ENCODE data around the gene FRMD4A. TPM values are rescaled to one million over a fixed set of nuclear protein-coding genes. Genes with fewer than 3 reads are reported as not detected.

FRMD4A gene
- total RNA-seq, 5 donors from 2014 or later (not counting 1 experiment from before 2014, with no cell fraction given) = 1.3 to 1.8 (median 1.4) TPM

DNA sequence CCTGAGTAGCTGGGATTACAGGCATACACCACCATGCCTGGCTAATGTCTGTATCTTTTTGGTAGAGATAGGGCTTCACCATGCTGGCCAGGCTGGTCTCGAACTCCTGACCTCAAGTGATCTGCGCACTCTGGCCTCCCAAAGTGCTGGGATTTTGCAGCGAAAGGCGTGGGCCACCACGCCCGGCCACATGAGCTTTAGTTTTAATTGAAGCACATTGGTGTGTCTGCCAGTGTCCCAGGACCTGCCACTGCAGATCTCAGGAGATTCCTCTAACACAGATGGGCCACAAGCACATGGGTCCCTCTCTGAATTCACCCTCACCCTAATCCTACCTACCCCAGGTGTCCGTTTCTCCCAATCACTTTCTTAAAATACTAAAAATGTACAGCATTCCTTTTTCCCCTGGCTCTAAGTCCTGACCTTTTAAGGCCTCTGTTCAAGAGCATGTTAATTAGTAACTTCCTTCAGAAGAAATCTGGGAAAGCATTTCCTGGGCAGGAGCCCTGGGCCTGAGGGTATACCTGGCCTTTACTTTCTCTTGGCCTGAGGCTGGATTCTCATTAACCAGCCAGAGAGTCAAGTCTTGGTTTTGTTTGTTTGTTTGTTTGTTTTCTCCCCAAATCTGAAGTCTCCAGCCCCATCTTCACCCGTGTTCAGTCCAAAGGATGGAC, 661.4 kb downstream of the FRMD4A start:
- ChIA-PET POLR2A (no interaction called here), CTCF (no interaction called here)
- Histone ChIP-seq H3K4me3 (ENCODE audit: control insufficient read depth in 1 of 2, extremely low read depth in 1 of 2, low read length in 1 of 2) (no peak overlapping the region), H3K27ac (ENCODE audit: low read length) (no peak overlapping the region), H3K36me3 (ENCODE audit: control insufficient read depth in 2 of 2, extremely low read depth in 1 of 2, insufficient read depth in 1 of 2, low read length in 1 of 2) (no peaks in the 10 kb centered on the region), H3K27me3 (replicated peaks in 1 of 2; ENCODE audit: control insufficient read depth in 2 of 2, extremely low read depth in 1 of 2, insufficient read depth in 2 of 2, low read length in 1 of 2) (no peaks in the 10 kb centered on the region), H3K4me1 (ENCODE audit: control insufficient read depth in 1 of 2, extremely low read depth in 1 of 2, insufficient read depth in 2 of 2, low read length in 2 of 2) (no peaks in the 10 kb centered on the region), H3K9me3 (no peaks in the 10 kb centered on the region)
- Mint-ChIP-seq H3K36me3 (peaks cover 22% of the 10 kb centered on the region), H3K27ac (no peak overlapping the region), H3K9me3 (no peaks in the 10 kb centered on the region), H3K27me3 (no peaks in the 10 kb centered on the region), H3K4me3 (no peak overlapping the region), H3K4me1 (no peaks in the 10 kb centered on the region)
- DNase-seq (no peak), ATAC-seq (replicated peaks in 1 of 4) (no peak)
- 85% methylated on average over 7 of the region's 8 CpGs for WGBS (ENCODE audit: insufficient coverage)

- DNase-seq = no peak
- ChIA-PET POLR2A (interaction anchor here in 1 of 2 donors (0.6 kb wide), 1 partner anchor 803 kb away, joined by 7 read pairs; no protein-coding TSS in a partner anchor), CTCF (interaction anchor here in 1 of 2 donors (0.6 kb wide), 1 partner anchor 26 kb away, joined by 4 read pairs; no protein-coding TSS in a partner anchor)
These were observed 662.6 kb downstream of the FRMD4A start for GRCh38 chr10:13668126-13668525.

DNA sequence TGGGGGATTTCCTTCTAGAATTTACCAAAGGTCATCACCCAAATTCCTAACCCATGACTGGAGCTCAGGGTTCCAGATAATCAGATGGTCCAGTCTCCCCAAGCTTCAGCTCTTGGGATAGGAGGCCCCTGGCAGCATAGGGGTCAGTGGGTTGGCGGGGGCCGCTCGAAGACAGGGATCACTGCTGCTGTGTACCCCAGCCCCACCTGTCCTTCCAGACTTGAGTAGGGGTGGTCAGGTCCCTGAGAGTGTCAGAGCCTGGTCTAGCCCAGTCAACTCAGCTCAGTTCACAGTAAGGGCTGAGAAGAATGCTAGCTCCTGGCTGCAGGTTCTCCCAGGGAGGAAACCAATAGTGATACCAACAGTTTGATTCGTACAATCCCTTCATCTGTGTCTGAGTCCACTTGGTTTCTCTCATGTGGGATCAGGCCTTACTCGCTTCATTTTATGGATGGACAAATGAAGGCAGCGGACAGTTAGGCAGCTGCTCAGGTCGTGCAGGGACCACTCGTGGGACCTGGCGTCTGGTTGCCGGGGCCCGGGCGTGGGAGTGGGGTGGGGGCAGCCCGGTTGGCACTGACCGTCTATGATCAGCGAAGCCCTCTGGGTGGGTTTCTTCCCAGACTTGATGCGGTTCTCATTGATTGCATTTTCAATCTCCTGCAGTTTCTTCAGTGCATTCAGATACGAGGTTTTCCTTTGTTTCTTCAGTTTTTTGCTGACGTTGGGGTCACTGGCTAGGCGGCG, 665.0 kb downstream of the FRMD4A start:
- Mint-ChIP-seq H3K27me3 (no peaks in the 10 kb centered on the region), H3K36me3 (peaks cover 22% of the 10 kb centered on the region), H3K9me3 (no peaks in the 10 kb centered on the region), H3K4me1 (no peaks in the 10 kb centered on the region), H3K27ac (no peak overlapping the region), H3K4me3 (no peak overlapping the region)
- Histone ChIP-seq H3K4me3 (ENCODE audit: control insufficient read depth in 1 of 2, extremely low read depth in 1 of 2, low read length in 1 of 2) (no peak overlapping the region), H3K9me3 (no peaks in the 10 kb centered on the region), H3K27me3 (replicated peaks in 1 of 2; ENCODE audit: control insufficient read depth in 2 of 2, extremely low read depth in 1 of 2, insufficient read depth in 2 of 2, low read length in 1 of 2) (no peaks in the 10 kb centered on the region), H3K4me1 (ENCODE audit: control insufficient read depth in 1 of 2, extremely low read depth in 1 of 2, insufficient read depth in 2 of 2, low read length in 2 of 2) (no peaks in the 10 kb centered on the region), H3K27ac (ENCODE audit: low read length) (no peak overlapping the region), H3K36me3 (ENCODE audit: control insufficient read depth in 2 of 2, extremely low read depth in 1 of 2, insufficient read depth in 1 of 2, low read length in 1 of 2) (no peaks in the 10 kb centered on the region)
- DNase-seq (no peak), ATAC-seq (replicated peaks in 1 of 4) (no peak)
- ChIA-PET POLR2A (no interaction called here), CTCF (no interaction called here)
- WGBS (ENCODE audit: insufficient coverage) = 92% methylated on average over 20 of the region's 20 CpGs

More at GRCh38 chr10:13668126-13668525, 662.6 kb downstream of the FRMD4A start:
- no peak for ATAC-seq (replicated peaks in 1 of 4)
- H3K27ac ChIP-seq (ENCODE audit: low read length) = no peak overlapping the region
- H3K9me3 ChIP-seq = no peaks in the 10 kb centered on the region
- no peaks in the 10 kb centered on the region for H3K4me1 ChIP-seq (ENCODE audit: control insufficient read depth in 1 of 2, extremely low read depth in 1 of 2, insufficient read depth in 2 of 2, low read length in 2 of 2)
- Mint-ChIP-seq H3K9me3 (no peaks in the 10 kb centered on the region), H3K36me3 (peaks cover 22% of the 10 kb centered on the region), H3K27me3 (no peaks in the 10 kb centered on the region), H3K27ac (no peak overlapping the region), H3K4me3 (no peak overlapping the region), H3K4me1 (no peaks in the 10 kb centered on the region)
- 75% methylated on average over 1 of the region's 4 CpGs for WGBS (ENCODE audit: insufficient coverage)
- no peaks in the 10 kb centered on the region for H3K27me3 ChIP-seq (replicated peaks in 1 of 2; ENCODE audit: control insufficient read depth in 2 of 2, extremely low read depth in 1 of 2, insufficient read depth in 2 of 2, low read length in 1 of 2)
- no peak overlapping the region for H3K4me3 ChIP-seq (ENCODE audit: control insufficient read depth in 1 of 2, extremely low read depth in 1 of 2, low read length in 1 of 2)
- no peaks in the 10 kb centered on the region for H3K36me3 ChIP-seq (ENCODE audit: control insufficient read depth in 2 of 2, extremely low read depth in 1 of 2, insufficient read depth in 1 of 2, low read length in 1 of 2)

GRCh38 chr10:13661256-13661655, 669.5 kb downstream of the FRMD4A start:
- no peak overlapping the region for H3K27ac Mint-ChIP-seq
- H3K4me1 Mint-ChIP-seq = peaks cover 9 to 21% (median 11%) of the 10 kb centered on the region in 3 donors
- DNase-seq = no peak
- H3K9me3 Mint-ChIP-seq = no peaks in the 10 kb centered on the region
- Histone ChIP-seq H3K4me1 (ENCODE audit: control insufficient read depth in 1 of 2, extremely low read depth in 1 of 2, insufficient read depth in 2 of 2, low read length in 2 of 2) (peaks cover 9 to 20% of the 10 kb centered on the region in 2 experiments), H3K36me3 (ENCODE audit: control insufficient read depth in 2 of 2, extremely low read depth in 1 of 2, insufficient read depth in 1 of 2, low read length in 1 of 2) (no peaks in the 10 kb centered on the region), H3K27ac (ENCODE audit: low read length) (no peak overlapping the region), H3K4me3 (ENCODE audit: control insufficient read depth in 1 of 2, extremely low read depth in 1 of 2, low read length in 1 of 2) (no peak overlapping the region), H3K9me3 (no peaks in the 10 kb centered on the region), H3K27me3 (replicated peaks in 1 of 2; ENCODE audit: control insufficient read depth in 2 of 2, extremely low read depth in 1 of 2, insufficient read depth in 2 of 2, low read length in 1 of 2) (peaks cover 0 to 6% of the 10 kb centered on the region in 2 experiments)
- H3K36me3 Mint-ChIP-seq = no peaks in the 10 kb centered on the region
- H3K27me3 Mint-ChIP-seq = no peaks in the 10 kb centered on the region
- no peak for ATAC-seq (replicated peaks in 1 of 4)
- WGBS (ENCODE audit: insufficient coverage) = 79% methylated on average over 8 of the region's 8 CpGs
- no peak overlapping the region for H3K4me3 Mint-ChIP-seq
- ChIA-PET POLR2A (no interaction called here), CTCF (interaction anchor here in 1 of 2 donors (0.6 kb wide), 1 partner anchor 416 kb away, joined by 3 read pairs; no protein-coding TSS in a partner anchor)

DNA sequence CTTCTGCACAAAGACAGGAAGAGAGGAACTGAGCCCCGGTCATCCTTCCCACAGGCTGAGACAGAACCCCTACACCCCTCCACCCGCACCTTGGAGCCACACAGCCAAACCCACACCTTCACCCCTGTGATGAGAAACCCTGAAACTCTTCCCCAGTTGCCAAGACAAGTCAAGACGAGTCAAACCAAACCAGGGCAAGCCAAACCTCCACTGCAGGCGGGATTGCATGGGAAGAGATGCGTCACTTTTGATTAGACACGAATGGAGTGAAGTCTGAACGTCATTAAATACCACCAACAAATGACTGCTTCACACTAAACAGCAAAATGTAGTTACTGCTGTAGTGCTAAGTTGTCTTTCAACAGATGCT, 670.2 kb downstream of the FRMD4A start:
- 55% methylated on average over 2 of the region's 7 CpGs for WGBS (ENCODE audit: insufficient coverage)
- H3K9me3 Mint-ChIP-seq = no peaks in the 10 kb centered on the region
- no peak overlapping the region for H3K27ac ChIP-seq (ENCODE audit: low read length)
- no peak for ATAC-seq (replicated peaks in 1 of 4)
- ChIA-PET POLR2A (no interaction called here), CTCF (interaction anchor here in 1 of 2 donors (1.3 to 1.7 kb wide), 2 partner anchors 20 to 116 kb away, joined by 3 to 18 read pairs; no protein-coding TSS in a partner anchor)
- no peak overlapping the region for H3K27ac Mint-ChIP-seq
- H3K9me3 ChIP-seq = no peaks in the 10 kb centered on the region
- peaks cover 2% of the 10 kb centered on the region for H3K36me3 Mint-ChIP-seq
- H3K4me3 ChIP-seq (ENCODE audit: control insufficient read depth in 1 of 2, extremely low read depth in 1 of 2, low read length in 1 of 2) = no peak overlapping the region
- H3K27me3 Mint-ChIP-seq = no peaks in the 10 kb centered on the region
- peaks cover 0 to 6% of the 10 kb centered on the region in 2 experiments for H3K27me3 ChIP-seq (replicated peaks in 1 of 2; ENCODE audit: control insufficient read depth in 2 of 2, extremely low read depth in 1 of 2, insufficient read depth in 2 of 2, low read length in 1 of 2)
- no peaks in the 10 kb centered on the region for H3K36me3 ChIP-seq (ENCODE audit: control insufficient read depth in 2 of 2, extremely low read depth in 1 of 2, insufficient read depth in 1 of 2, low read length in 1 of 2)
- peaks cover 9 to 21% (median 11%) of the 10 kb centered on the region in 3 donors for H3K4me1 Mint-ChIP-seq
- H3K4me3 Mint-ChIP-seq = no peak overlapping the region
- no peak for DNase-seq
- H3K4me1 ChIP-seq (ENCODE audit: control insufficient read depth in 1 of 2, extremely low read depth in 1 of 2, insufficient read depth in 2 of 2, low read length in 2 of 2) = peaks cover 9 to 20% of the 10 kb centered on the region in 2 experiments

DNA sequence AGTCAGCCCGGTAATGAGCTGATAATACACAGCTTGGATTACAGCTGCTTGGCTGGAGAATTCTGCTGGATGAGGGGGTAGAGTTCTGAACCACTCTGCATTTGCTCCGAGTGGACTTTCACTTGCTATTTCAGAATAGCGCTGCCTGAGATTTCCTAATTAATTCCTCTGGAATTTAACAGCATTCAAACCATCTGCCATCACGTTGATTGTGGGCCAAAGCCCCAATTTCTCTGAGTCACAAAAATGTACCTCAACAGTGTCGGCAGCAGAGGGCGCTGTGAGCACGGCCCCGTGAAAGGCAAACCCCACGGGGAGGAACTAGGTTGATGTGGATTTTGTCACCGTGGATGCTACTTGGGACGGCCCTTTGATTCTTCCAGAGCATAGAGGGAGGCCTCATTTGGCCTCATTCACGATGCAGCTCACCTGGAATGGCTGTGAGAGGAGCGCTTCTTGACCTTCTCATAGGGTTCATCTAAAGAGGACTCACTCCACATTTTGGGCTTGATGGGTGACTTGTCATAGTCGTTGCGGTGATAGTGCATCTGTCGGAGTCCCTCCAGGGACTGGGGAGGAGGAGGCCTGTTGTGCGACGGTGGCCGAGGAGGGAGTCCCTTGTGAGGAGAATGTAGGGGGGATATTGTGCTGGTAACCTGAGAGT, 670.7 kb downstream of the FRMD4A start:
- ChIA-PET CTCF (interaction anchor here (0.6 to 1.7 kb wide), 5 partner anchors 20 to 884 kb away, joined by 3 to 18 read pairs (median 6); no protein-coding TSS in a partner anchor), POLR2A (interaction anchor here in 1 of 2 donors (0.5 to 0.7 kb wide), 2 partner anchors 125 to 226 kb away, joined by 7 to 11 read pairs; no protein-coding TSS in a partner anchor)
- H3K9me3 Mint-ChIP-seq = no peaks in the 10 kb centered on the region
- peaks cover 0 to 6% of the 10 kb centered on the region in 2 experiments for H3K27me3 ChIP-seq (replicated peaks in 1 of 2; ENCODE audit: control insufficient read depth in 2 of 2, extremely low read depth in 1 of 2, insufficient read depth in 2 of 2, low read length in 1 of 2)
- H3K4me1 Mint-ChIP-seq = peaks cover 9 to 21% (median 11%) of the 10 kb centered on the region in 3 donors
- H3K36me3 Mint-ChIP-seq = peaks cover 2% of the 10 kb centered on the region
- no peaks in the 10 kb centered on the region for H3K36me3 ChIP-seq (ENCODE audit: control insufficient read depth in 2 of 2, extremely low read depth in 1 of 2, insufficient read depth in 1 of 2, low read length in 1 of 2)
- 12% methylated on average over 10 of the region's 19 CpGs for WGBS (ENCODE audit: insufficient coverage)
- no peaks in the 10 kb centered on the region for H3K27me3 Mint-ChIP-seq
- H3K4me3 Mint-ChIP-seq = peak overlapping the region in 1 of 3 donors; percentile 45
- H3K4me1 ChIP-seq (ENCODE audit: control insufficient read depth in 1 of 2, extremely low read depth in 1 of 2, insufficient read depth in 2 of 2, low read length in 2 of 2) = peaks cover 9 to 20% of the 10 kb centered on the region in 2 experiments
- no peak overlapping the region for H3K27ac Mint-ChIP-seq
- ATAC-seq (replicated peaks in 1 of 4) = peak; percentile 44 to 65 (median 58)
- no peak overlapping the region for H3K27ac ChIP-seq (ENCODE audit: low read length)
- peak overlapping the region in 1 of 2 donors; percentile 35 for H3K4me3 ChIP-seq (ENCODE audit: control insufficient read depth in 1 of 2, extremely low read depth in 1 of 2, low read length in 1 of 2)
- peak; percentile 23 to 77 (median 61) for DNase-seq
- H3K9me3 ChIP-seq = no peaks in the 10 kb centered on the region
